ENCODE data around the gene PACS2.
A peak's percentile ranks its signal among the peaks of the same experiment; 100 is the strongest.
"Not testable (repeated sequence)": the region's sequence is repeated elsewhere in the genome, so short reads cannot be mapped to it uniquely, and the experiment has no call there.

PACS2 gene

DNA sequence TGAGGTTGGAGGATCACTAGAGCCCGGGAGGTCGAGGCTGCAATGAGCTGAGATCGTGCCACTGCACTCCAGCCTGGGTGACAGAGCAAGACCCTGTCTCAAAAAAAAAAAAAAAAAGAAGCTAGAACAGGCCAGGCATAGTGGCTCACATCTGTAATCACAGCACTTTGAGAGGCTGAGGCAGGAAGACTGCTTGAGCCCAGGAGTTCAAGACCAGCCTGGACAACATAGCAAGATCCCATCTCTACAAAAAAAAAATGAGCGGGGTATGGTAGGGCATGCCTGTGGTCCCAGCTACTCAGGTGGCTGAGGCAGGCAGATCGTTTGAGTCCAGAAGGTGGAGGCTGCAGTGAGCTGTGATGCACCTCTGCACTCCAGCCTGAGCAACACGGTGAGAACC is 25.6 kb upstream of the PACS2 start:
- not testable (repeated sequence) for DNase-seq (ENCODE audit: low spot score)

DNA sequence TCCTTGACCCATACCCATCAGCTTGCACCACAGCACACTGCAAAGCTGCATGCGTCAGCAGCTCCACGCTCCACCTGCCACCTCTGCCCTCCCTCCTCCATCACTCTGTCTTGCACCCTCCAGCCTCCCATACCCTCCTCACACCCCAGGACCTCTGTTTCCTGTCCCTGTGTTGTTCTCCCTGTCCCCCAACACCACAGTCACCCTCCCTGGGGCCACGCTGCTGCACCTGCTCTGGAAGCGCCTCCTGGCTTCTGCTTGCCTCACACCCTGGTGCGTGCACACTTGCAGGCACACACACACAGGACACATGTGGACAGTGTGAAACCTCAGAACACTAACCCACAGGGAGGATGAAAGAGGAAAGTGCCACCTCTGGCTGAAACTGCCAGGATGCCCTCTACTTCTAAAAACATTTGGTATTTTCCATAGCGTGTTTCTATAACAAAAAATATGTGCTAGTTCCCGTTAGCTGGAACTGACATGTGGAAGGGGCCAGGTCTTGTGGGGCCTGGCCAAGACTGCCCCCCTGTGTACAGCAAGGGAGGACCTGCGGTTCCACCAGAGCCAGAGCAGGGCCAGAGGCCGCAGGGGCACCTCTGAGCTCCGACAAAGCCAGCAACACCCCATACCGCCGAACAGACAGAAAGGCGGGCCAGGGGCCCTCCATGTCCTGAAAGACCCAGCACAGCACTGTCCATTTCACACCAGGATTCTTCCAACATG is 23.8 kb upstream of the PACS2 start:
- DNase-seq (ENCODE audit: low spot score), result no peak

DNA sequence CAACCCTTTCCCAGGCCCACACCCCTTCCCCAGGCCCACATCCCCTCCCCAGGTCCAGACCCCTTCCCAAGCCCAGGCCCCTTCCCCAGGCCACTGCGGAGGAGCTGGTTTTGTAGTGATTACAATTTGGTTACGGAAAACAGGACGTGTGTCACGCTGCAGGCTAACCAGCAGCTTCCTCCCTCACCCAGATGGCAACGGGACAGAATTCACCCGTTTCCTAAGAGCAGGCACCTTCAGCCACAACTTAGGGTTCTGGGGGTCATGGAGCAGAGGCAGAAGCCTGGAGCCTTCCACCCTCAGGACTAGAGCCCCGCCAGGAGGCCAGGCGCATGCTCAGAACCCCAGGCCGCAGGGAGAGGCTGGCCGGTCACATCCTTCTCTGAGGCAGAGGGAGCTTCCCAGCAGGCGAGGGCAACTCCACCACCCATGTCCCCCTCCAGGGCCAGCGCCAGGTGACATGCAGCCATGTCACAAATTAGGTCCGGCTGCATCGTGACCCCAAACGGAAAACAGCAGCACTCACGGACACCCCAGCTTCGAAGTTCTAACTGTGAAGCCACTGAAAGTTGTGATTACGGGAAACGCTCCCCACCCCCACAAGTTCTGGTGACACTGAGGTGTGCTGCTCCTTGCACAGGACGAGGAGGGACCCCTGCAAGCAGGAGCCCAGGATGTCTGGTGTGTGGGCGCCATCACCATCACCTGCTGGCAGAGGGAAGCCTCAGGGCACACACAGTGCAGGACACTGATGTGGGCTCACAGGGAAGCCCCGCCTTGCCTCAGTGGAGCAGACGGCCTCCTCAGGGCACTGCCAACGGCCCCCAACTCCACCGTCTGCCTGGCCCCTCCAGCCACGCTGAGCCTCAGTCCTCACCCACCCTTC is 21.5 kb upstream of the PACS2 start:
- no peak for DNase-seq (ENCODE audit: low spot score)

DNA sequence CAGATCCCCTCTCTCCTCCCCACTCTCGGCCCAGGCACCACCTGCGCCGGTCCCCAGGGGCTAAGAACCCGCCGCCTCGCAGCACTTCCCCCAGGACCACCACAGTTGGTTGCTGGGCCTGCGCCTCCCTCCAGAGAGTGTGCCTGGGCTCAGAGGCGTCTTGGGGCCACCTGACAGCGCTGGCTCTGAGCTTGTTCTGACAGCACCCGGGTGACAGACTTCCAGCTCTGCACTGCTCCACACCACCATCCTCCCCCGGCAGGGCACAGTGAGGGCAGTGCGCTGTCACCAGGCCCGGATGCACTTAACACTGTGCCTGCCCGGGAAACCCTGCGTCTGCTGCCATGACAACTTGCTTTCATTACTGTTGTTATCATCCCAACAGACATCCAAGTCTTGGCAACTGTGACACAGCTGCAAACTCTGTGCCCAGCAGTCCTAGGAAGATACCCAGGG is 20.4 kb upstream of the PACS2 start:
- no peak for DNase-seq (ENCODE audit: low spot score)

DNA sequence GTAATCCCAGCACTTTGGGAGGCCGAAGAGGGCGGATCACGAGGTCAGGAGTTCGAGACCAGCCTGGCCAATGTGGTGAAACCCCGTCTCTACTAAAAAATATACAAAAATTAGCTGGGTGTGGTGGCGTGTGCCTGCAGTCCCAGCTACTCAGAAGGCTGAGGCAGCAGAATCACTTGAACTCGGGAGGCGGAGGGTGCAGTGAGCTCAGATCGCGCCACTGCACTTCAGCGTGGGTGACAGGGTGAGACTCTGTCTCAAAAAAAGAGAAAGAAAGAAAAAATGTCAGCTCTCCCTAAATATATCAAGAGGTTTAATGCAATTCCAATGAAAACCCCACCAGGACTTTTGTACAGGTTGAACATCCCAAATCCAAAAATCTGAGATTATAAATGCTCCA is 17.2 kb upstream of the PACS2 start:
- not testable (repeated sequence) for DNase-seq (ENCODE audit: low spot score)

DNA sequence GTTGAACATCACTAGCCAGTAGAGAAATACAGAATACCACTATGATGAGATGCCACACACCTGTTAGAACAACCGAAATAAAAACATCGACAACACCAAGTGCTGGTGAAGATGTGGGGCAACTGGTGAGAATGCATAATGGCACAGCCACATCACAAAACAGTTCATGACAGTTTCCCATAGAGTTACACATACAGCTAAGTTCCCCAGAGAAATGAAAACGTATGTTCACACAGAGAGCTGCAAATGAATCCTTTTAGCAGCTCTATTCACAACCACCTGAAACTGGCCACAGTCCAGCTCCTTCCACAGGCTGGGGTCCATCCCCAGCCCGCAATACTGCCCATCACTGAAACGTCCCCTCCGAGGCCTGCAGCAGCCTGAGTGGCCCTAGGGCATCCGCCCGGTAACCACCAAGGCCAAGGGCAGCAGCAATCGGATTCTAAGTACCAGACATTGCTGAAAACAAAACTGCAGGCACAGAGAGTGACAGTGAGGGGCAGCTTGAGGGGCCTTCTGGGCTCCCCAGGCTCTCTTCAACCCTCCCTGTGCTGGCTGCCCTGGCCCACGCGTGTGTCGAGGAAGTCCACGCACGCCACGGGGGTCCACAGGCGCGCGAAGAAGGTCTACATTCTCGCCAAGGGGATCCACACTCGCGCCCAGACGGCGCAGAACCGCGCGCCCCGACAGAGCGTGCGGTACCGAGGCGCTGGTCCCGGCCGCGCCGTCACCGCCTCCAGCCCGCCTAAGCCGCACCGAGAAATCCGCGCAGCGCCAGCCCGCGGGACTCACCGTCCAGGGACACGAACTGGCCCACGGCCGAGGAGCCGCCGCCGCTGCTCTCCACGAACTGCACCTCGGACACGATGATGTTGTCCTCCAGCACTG is 14.7 kb upstream of the PACS2 start:
- no peak for DNase-seq (ENCODE audit: low spot score)

DNA sequence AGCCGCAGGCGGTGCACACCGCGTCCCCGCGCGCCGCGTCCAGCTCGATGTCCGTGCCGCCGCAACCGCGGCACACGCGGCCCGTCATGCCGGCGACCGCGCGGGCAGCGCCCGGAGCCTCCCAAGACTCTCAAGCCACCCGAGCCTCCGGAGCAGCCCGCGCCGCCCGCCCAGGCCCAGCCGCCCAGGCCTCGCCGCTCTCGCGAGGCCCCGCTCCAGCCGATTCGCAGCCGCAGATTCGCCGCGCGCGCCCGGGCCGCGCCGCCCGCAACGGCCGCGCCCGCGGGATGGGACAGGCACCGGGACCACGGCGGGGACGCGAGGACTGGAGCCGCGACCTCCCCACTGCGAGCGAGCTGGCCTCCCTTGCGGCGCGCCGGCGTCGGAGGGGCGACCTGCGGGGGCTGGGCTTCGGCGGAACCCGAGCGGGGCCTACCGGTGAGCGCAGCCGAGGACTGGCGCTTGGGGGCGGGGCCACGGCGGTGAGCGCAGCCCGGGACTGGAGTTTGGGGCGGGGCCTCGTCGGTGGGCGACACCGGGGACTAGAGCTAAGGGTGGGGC is 13.9 kb upstream of the PACS2 start, which contains the start of gene BRF1:
TSS of gene BRF1 (minus strand) at position 460 of the 561 bp plus-strand sequence. CDS start at position 88, 372 bp downstream.
- peak; percentile 89 for DNase-seq (ENCODE audit: low spot score)

DNA sequence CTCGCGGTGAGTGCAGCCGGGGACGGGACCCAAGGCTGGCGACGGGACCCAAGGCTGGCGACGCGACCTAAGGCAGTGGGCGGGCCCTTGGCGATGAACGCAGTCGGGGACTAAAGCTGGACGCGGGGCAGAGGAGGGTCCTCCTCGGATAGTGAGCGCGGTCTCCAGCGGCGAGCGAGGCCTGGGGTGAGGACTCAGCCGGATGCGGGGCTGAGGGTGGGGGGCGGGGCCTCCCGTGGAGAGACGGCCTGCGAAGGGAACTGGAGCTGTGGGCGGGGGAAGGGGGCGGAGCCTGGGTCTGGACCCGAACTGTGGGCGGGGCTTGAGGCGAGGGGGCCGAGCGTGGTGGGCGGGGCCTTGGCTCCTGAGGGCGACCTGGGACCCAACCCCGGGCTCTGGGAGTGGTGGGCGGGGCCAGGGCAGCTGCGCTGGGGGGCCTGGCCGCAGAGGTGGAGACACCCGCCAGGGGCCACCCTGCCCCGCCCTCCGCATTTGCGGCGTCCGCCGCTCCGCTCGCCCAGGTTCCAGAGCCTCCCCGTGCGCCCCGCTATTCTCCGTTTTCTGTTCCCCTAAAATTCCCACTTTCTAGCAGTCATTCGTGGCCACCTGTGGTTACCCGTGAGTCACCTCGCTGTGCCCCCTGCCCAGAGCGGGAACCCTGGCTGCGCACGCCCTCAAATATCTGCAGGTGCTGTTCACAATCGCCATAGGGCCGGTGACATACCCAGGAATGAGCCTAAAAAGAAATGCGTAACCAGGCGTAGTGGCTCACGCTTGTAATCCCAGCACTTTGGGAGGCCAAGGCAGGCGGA is 13.2 kb upstream of the PACS2 start:
- DNase-seq (ENCODE audit: low spot score), result peak; percentile 94

DNA sequence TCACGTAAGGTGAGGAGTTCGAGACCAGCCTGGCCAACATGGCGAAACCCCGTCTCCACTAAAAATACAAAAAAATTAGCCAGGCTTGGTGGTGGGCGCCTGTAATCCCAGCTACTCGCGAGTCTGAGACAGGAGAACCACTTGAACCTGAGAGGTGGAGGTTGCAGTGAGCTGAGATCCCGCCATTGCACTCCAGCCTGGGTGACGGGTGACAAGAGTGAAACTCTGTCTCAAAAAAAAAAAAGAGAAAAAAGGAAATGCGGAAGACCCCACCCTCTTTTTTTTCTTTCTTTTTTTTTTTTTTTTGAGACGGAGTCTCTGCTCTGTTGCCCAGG is 12.7 kb upstream of the PACS2 start:
- DNase-seq (ENCODE audit: low spot score), result not testable (repeated sequence)

DNA sequence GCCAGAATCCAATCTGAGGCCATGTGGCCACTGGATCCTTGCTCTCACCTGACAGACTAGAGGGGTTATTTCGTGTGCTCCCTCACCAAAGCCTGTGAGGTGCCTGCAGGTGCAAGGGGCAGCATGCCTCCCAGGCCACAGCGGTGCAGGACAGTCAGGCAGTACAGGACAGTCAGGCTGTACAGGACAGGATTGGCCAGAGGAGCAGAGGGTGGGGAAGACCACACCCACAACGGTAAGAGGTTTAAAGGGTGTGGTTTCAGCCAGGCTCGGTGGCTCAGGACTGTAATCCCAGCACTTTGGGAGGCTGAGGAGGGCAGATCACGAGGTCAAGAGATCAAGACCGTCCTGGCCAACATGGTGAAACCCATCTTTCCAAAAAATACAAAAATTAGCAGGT is 10.6 kb upstream of the PACS2 start:
- DNase-seq (ENCODE audit: low spot score), result no peak

DNA sequence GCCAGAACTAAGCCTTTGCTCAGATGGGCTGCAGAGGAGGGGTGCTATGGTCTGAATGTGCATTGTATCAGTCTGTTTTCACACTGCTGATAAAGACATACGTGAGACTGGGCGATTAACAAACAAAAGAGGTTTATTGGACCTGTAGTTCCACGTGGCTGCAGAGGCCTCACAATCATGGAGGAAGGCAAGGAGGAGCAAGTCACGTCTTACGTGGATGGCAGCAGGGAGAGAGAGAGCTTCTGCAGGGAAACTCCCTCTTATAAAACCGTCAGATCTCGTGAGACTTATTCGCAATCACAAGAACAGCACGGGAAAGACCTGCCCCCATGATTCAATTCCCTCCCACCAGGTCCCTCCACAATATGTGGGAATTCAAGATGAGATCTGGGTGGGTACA is 10.0 kb upstream of the PACS2 start:
- no peak for DNase-seq (ENCODE audit: low spot score)

DNA sequence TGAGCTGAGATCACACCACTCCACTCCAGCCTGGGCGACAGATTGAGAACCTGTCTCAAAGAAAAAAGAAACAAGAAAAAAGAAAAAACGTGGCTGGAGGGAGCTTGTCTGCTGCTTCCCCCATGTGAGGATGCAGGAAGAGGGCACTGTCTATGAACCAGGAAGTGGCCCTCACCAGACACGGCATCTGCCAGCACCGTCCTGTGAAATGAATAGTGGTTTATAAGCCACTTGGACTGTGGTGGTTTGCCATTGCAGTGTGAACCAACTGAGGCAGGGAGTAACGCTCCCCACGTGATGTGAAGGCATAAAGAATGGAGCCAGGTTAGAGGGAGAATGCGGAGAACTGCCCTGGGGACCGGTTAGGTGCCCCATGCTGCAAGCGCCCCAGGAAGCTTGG is 9.2 kb upstream of the PACS2 start:
- DNase-seq (ENCODE audit: low spot score), result no peak

DNA sequence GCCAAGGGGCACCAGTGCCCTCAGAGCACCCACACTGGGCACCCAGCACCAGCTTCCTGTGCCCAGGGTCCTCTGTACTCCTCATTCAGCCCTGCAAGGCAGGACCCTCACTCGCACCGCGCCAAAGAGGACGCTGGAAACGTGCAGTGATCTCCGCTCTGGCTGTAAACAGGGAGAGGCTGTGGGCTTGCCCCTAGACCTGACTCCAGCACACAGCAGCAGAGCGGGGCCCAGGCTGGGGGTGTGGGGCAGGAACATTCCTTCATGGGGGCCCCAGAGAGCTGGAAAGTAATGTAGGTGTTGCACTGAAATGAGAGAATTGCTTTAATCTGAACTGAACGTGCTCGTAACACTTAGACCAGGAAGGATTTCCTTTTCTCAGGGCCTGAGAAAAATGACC is 8.8 kb upstream of the PACS2 start:
- no peak for DNase-seq (ENCODE audit: low spot score)

DNA sequence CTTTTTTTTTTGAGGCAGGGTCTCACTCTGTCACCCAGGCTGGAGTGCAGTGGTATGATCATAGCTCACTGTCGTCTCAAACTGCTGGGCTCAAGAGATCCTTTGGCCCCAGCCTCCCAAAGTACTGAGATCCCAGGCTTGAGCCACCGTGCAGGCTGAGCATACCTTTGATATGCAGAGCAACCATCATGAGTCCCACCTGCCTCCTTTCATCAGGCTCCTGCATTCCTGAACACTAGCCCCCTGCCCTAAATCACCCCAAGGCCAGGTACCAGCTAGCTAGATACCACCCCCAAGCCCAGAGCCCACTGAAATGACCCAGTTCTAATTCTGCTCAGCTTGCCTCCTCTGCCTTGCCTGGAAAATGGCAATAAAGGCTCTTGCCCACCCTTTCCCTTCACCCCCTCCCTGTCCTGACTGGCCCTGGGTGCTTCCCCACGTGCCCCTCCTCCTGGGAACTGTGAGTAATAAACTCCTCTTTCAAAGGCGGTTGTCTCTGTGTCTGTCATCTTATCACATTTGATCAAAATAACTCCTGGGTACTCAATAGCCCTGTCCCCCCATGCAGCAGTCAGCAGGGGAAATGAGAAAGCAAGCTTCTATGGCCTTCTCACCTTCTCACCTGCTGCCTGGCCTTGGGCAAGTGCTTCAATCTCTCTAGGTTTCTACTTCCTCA is 7.4 kb upstream of the PACS2 start:
- no peak for DNase-seq (ENCODE audit: low spot score)

DNA sequence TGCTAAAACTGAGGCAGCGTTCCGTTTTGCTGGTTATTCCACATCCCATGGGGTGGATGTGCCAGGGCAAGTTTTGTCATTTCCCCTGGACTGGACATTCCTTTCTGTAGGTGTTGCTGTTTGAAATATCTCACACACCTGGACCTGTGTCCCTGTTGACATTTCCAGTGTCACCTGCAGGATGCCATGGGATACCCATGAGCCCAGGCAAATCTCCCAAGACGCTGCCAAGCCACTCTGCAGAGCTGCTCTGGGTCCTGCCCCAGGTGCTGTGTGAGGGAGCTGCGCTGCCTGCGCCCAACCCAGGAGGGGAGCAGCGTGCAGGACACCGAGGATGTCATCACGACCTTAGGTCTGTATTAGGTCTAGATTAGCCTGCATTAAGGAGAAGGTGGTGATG is 5.2 kb upstream of the PACS2 start:
- no peak for DNase-seq (ENCODE audit: low spot score)

DNA sequence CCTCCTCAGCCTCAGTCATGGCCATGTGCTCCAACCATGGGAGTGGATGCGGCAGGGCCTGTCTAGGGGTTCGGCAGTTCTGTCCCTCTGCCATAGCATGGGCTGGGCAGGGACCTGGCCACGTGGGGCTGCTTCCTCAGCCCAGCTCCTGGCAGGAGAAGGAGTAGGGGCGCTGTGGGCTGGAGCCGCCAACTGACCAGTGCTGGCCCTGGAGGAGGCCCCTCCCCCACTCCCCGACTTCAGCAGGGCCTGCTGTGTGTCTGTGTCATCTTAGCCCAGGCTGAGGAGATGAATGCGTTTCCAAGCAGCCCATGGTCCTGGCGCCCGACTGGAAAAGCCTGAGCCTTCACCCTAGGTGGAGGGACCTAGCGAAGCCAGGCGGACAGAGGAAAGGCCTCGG is 2.7 kb upstream of the PACS2 start:
- no peak for DNase-seq (ENCODE audit: low spot score)

DNA sequence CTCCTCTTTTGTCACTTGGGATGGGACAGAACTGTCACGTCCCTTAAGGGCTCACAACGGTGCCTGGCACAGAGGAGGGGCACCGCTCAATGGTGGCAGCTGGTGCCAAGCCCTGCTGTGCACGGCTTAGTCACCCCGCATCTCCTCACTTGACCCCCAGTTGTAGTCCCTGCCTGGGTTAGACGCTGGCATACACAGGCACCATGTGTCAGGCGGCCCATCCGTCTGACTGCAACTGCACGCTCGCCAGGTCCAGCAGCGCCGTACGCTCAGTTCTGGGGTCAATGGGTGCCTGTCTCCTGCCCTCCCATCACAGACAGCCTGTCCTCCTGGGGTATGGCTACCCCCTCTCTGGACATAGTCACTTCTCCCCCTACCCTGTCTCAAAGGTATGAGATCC is 1.6 kb upstream of the PACS2 start:
- no peak for DNase-seq (ENCODE audit: low spot score)

DNA sequence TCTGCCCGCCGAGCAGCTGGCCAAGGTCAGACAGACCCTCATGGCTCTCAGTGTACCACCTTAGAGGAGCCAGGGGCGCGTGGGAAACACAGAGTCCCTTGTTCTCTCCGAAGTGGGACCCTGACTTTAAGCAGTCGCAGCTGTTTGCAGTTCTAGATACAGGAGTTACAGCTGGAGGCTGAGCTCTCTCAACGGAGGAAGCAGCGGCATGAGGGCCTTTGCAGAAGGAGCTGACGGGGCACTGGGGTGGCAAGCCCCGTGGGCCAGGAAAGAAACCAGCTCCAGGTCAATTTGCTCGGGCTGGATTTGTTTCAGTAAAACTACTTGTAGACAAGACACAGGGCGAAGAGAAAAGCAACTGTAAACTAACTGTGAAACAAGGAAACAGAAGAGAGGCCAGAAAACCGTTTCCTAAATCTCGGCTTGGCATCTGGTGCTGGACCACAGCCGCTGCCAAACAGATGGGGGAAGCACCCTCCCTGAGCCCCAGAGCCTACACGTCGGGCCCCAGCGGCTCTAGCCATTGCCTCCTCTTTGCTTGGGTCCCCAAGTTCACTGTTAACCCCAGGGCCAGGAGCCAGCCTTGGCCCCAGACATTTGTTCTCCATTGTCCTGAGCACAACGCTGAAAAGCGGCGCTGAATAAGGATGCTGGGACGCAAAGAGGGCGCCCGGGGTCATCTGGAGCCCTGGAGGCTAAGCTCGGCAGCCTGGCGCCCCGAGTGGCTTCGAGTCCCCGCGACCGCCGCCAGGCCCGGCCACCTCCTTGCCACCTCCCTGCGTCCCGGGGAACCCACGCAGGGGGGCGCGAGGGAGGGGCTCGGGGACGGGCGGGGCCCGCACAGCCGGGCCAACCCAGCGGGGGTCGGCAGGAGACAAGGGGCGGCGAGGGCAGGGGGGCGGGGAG is 914 bp upstream of the PACS2 start:
- DNase-seq (ENCODE audit: low spot score), result no peak

DNA sequence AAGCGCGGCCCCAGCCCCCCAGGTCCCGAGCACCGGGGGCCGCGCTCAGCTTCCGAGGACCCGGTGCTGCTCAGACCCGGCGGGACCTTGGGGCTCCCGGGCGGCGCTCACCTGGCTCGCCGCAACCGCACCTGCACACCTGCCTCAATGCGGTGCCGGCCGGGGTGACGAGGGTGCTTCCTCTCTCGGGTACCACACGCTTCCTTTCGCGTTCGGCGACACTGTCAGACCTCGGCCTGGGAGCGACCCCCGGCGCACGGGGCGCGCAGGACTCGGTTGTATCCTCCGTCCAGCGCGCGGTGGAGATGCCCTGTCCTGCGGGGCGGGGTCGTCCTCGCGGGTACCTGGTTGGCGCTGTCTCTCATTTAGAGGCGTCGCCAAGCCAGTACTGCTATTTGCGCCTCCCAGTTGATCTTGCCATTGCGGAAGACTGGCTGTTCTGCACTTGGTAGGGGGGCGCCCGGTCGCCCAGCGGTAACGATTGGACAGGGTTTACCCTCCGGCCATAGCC is 718 bp downstream of the PACS2 start:
- no peak for DNase-seq (ENCODE audit: low spot score)

Data from cerebellar cortex (tissue), 1 donor.